Epithelial cell of proximal tubule (primary cell): ENCODE results near the gene LRRC8B. TPM values are rescaled to one million over a fixed set of nuclear protein-coding genes. Genes with fewer than 3 reads are reported as not detected.

ENCODE experiments used
- DNase-seq: peaks from one replicate; pipeline ENCODE4 v3.0.0-alpha.2; 2011; ENCODE audit warnings: low read depth
- H3K4me3 ChIP-seq: 2 replicates; pipeline ENCODE4 v1.5.1; 2011; ENCODE audit warnings: low read depth, mild to moderate bottlenecking, low read length
- total RNA-seq: library from RNA; depleted of rRNA; stranded (reverse); fragments of >200 nt; gene quantifications from 2 replicates; pipeline ENCODE4 v1.2.3, GENCODE V29; 2015
- TF ChIP-seq, protein P1 (sequence below): conservative IDR thresholded peaks from 2 replicates; pipeline ENCODE4 v1.5.1; 2012; ENCODE audit warnings: low read depth, mild to moderate bottlenecking, low read length

The LRRC8B gene
- total RNA-seq, 1 donor from 2014 or later: 5.0 TPM

- H3K4me3 ChIP-seq: no peak overlapping the region
- TF ChIP-seq, protein P1, sequence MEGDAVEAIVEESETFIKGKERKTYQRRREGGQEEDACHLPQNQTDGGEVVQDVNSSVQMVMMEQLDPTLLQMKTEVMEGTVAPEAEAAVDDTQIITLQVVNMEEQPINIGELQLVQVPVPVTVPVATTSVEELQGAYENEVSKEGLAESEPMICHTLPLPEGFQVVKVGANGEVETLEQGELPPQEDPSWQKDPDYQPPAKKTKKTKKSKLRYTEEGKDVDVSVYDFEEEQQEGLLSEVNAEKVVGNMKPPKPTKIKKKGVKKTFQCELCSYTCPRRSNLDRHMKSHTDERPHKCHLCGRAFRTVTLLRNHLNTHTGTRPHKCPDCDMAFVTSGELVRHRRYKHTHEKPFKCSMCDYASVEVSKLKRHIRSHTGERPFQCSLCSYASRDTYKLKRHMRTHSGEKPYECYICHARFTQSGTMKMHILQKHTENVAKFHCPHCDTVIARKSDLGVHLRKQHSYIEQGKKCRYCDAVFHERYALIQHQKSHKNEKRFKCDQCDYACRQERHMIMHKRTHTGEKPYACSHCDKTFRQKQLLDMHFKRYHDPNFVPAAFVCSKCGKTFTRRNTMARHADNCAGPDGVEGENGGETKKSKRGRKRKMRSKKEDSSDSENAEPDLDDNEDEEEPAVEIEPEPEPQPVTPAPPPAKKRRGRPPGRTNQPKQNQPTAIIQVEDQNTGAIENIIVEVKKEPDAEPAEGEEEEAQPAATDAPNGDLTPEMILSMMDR: no peak
- no peak for DNase-seq
These were observed 119.6 kb downstream of the LRRC8B start for GRCh38 chr1:89644119-89644814.

DNA sequence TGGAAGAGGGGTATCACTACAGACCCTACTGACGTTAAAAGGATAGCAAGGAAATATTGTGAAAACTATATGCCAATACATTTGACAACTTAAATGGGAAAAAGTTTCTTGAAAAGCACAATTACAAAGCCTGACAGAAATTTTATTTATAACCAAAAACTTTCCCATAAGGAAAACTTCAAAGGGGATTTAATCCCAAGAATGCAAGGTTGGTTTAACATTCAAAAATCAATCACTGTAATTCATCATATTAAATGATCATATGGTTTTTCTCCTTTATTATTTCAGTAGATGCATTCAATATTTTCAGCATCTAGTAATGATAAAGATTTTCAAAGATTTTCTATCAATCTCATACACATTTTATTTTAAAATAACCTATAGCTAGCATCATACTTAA lies 121.6 kb downstream of the LRRC8B start:
- DNase-seq: no peak
- TF ChIP-seq, protein P1: no peak
- no peak overlapping the region for H3K4me3 ChIP-seq

Other genes with a start within 250 kb of the LRRC8B start
- 0.40 and 0.65 TPM in 2 replicates for gene GBP6, start 160.8 kb upstream of the LRRC8B start, total RNA-seq
- gene LRRC8C, start 108.3 kb downstream of the LRRC8B start, total RNA-seq: 8.5 and 9.8 TPM in 2 replicates